Measurements from ENCODE around the gene SF3B2. TPM values are rescaled to one million over a fixed set of nuclear protein-coding genes. Genes with fewer than 3 reads are reported as not detected.

SF3B2 gene
- total and polyA plus RNA-seq, 2 donors (not counting 1 experiment from before 2014, with no cell fraction given): 87.7 to 108 TPM

DNA sequence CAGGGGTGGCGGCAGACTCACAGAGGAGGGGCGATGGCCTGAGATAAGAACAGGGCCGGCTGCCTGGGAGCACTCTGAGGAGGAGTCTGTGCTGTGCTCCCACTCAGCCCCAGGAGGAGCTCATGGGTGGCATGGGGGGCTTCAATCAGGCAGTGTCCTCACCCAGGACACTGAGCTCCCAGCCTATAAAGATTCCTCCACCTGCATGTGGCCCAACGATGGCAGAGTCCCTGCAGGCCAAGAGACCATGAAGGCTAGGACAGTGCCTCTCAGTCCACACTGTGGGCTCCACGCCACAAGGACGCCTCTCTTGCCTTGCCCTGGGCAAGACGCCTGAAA lies 38.4 kb upstream of the SF3B2 start:
- Histone ChIP-seq H3K27ac (ENCODE audit: insufficient read depth, low read length) (no peak overlapping the region), H3K4me2 (ENCODE audit: extremely low read depth, insufficient read depth, low read length) (no peak overlapping the region), H3K9ac (ENCODE audit: insufficient read depth, low read length) (no peak overlapping the region), H3K36me3 (ENCODE audit: control insufficient read depth, insufficient read depth, low read length) (no peaks in the 10 kb centered on the region), H3K4me3 (replicated peaks in 1 of 4; ENCODE audit: control extremely low read depth in 1 of 4, insufficient read depth in 1 of 4, low read depth in 3 of 4, low read length in 4 of 4) (no peak overlapping the region), H3K79me2 (ENCODE audit: control insufficient read depth, insufficient read depth, low read length) (no peaks in the 10 kb centered on the region), H3K9me3 (ENCODE audit: control insufficient read depth, insufficient read depth, low read depth, low read length) (no peaks in the 10 kb centered on the region), H3K4me1 (ENCODE audit: control insufficient read depth, extremely low read depth, insufficient read depth, low read length) (peaks cover 3% of the 10 kb centered on the region), H3K27me3 (ENCODE audit: control insufficient read depth, insufficient read depth, low read length) (peaks cover 7% of the 10 kb centered on the region), H2AFZ (ENCODE audit: low read length) (no peak overlapping the region), H4K20me1 (ENCODE audit: control insufficient read depth, extremely low read depth, insufficient read depth, low read length) (no peaks in the 10 kb centered on the region)
- TF ChIP-seq CTCF (conservative IDR thresholded peaks at IDR 0.05 in 1 of 2, IDR thresholded peaks at IDR 0.05 in 1 of 2; ENCODE audit: low read depth in 1 of 2, low read length in 2 of 2): no peak
- no peak for TF ChIP-seq EZH2 (IDR thresholded peaks at IDR 0.05; ENCODE audit: low read length, missing control alignments)
- DNase-seq (ENCODE audit: low read depth in 2 of 2): no peak

GRCh38 chr11:66014804-66015453 lies 37.2 kb upstream of the SF3B2 start:
- DNase-seq (ENCODE audit: low read depth in 2 of 2): no peak
- Histone ChIP-seq H3K4me2 (ENCODE audit: extremely low read depth, insufficient read depth, low read length) (no peak overlapping the region), H3K79me2 (ENCODE audit: control insufficient read depth, insufficient read depth, low read length) (no peaks in the 10 kb centered on the region), H3K27me3 (ENCODE audit: control insufficient read depth, insufficient read depth, low read length) (peaks cover 7% of the 10 kb centered on the region), H3K4me3 (replicated peaks in 1 of 4; ENCODE audit: control extremely low read depth in 1 of 4, insufficient read depth in 1 of 4, low read depth in 3 of 4, low read length in 4 of 4) (no peak overlapping the region), H3K27ac (ENCODE audit: insufficient read depth, low read length) (no peak overlapping the region), H4K20me1 (ENCODE audit: control insufficient read depth, extremely low read depth, insufficient read depth, low read length) (no peaks in the 10 kb centered on the region), H3K36me3 (ENCODE audit: control insufficient read depth, insufficient read depth, low read length) (no peaks in the 10 kb centered on the region), H2AFZ (ENCODE audit: low read length) (no peak overlapping the region), H3K9ac (ENCODE audit: insufficient read depth, low read length) (no peak overlapping the region), H3K4me1 (ENCODE audit: control insufficient read depth, extremely low read depth, insufficient read depth, low read length) (peaks cover 3% of the 10 kb centered on the region), H3K9me3 (ENCODE audit: control insufficient read depth, insufficient read depth, low read depth, low read length) (no peaks in the 10 kb centered on the region)
- TF ChIP-seq CTCF (conservative IDR thresholded peaks at IDR 0.05 in 1 of 2, IDR thresholded peaks at IDR 0.05 in 1 of 2; ENCODE audit: low read depth in 1 of 2, low read length in 2 of 2) (no peak), EZH2 (IDR thresholded peaks at IDR 0.05; ENCODE audit: low read length, missing control alignments) (no peak)

- Histone ChIP-seq H2AFZ (ENCODE audit: low read length) (no peak overlapping the region), H3K9ac (ENCODE audit: insufficient read depth, low read length) (no peak overlapping the region), H3K79me2 (ENCODE audit: control insufficient read depth, insufficient read depth, low read length) (no peaks in the 10 kb centered on the region), H3K4me2 (ENCODE audit: extremely low read depth, insufficient read depth, low read length) (no peak overlapping the region), H3K9me3 (ENCODE audit: control insufficient read depth, insufficient read depth, low read depth, low read length) (no peaks in the 10 kb centered on the region), H3K4me3 (replicated peaks in 1 of 4; ENCODE audit: control extremely low read depth in 1 of 4, insufficient read depth in 1 of 4, low read depth in 3 of 4, low read length in 4 of 4) (no peak overlapping the region), H4K20me1 (ENCODE audit: control insufficient read depth, extremely low read depth, insufficient read depth, low read length) (no peaks in the 10 kb centered on the region), H3K27ac (ENCODE audit: insufficient read depth, low read length) (no peak overlapping the region), H3K27me3 (ENCODE audit: control insufficient read depth, insufficient read depth, low read length) (peaks cover 7% of the 10 kb centered on the region), H3K36me3 (ENCODE audit: control insufficient read depth, insufficient read depth, low read length) (no peaks in the 10 kb centered on the region), H3K4me1 (ENCODE audit: control insufficient read depth, extremely low read depth, insufficient read depth, low read length) (peaks cover 3% of the 10 kb centered on the region)
- DNase-seq (ENCODE audit: low read depth in 2 of 2): peak; percentile 6 to 48
- TF ChIP-seq CTCF (conservative IDR thresholded peaks at IDR 0.05 in 1 of 2, IDR thresholded peaks at IDR 0.05 in 1 of 2; ENCODE audit: low read depth in 1 of 2, low read length in 2 of 2) (no peak), EZH2 (IDR thresholded peaks at IDR 0.05; ENCODE audit: low read length, missing control alignments) (no peak)
Measured at GRCh38 chr11:66015454-66015881, 36.7 kb upstream of the SF3B2 start.
